Fibroblast of lung (primary cell): ENCODE data around the gene TIMM22.

Source experiments
- CTCF ChIP-seq, 2 donors: IDR thresholded peaks in 1 of 2; conservative IDR thresholded peaks in 1 of 2; 1 replicate in 1 of 2; 2 replicates in 1 of 2; pipeline ENCODE4 v1.5.1; 2011 to 2012; ENCODE audit warnings: low read length in 2 of 2, control low read depth in 1 of 2, inconsistent platforms in 1 of 2, low read depth in 1 of 2, mild to moderate bottlenecking in 1 of 2
- EZH2 ChIP-seq: IDR thresholded peaks from 2 replicates; pipeline ENCODE4 v1.5.1; 2012; ENCODE audit warnings: low read length, control low read depth, mild to moderate bottlenecking; ENCODE audit errors: missing control alignments

- TF ChIP-seq CTCF (conservative IDR thresholded peaks at IDR 0.05 in 1 of 2, IDR thresholded peaks at IDR 0.05 in 1 of 2; ENCODE audit: low read depth in 1 of 2, low read length in 2 of 2) (no peak), EZH2 (no peak)
Measured at GRCh38 chr17:1002412-1002753, 5.5 kb downstream of the TIMM22 start.
